HEK293 (cell line): Measurements from ENCODE around the gene ITGB6.

Experiments
- CTCF ChIA-PET: fragments of 350-600 bp; formaldehyde crosslinking; extraction: SDS; loops from one replicate; lab custom pipeline; 2021; ENCODE audit warnings: antibody characterized with exemption; lab: Yijun Ruan, JAX
- POLR2A ChIA-PET: fragments of 300-600 bp; formaldehyde crosslinking; extraction: SDS; loops from one replicate; lab custom pipeline; 2020; ENCODE audit warnings: antibody characterized with exemption, inconsistent platforms; lab: Yijun Ruan, JAX
- H3K27ac ChIP-seq: fragments of 200-500 bp; sonication (Bioruptor generic); 2 replicates; pipeline ENCODE4 v1.5.1; 2014; ENCODE audit warnings: low read depth, low read length, control low read depth, inconsistent platforms; ENCODE audit errors: extremely low read depth
- H3K36me3 ChIP-seq, 2 experiments: fragments of 200-500 bp in 1 of 2; sonication (Bioruptor generic) in 1 of 2; 1 replicate in 1 of 2; 2 replicates in 1 of 2; pipeline ENCODE4 v1.5.1; 2014 to 2017; ENCODE audit warnings: inconsistent platforms in 2 of 2, low read length in 2 of 2; ENCODE audit not compliant: control insufficient read depth in 2 of 2, insufficient read depth in 1 of 2
- H3K4me1 ChIP-seq: fragments of 200-500 bp; sonication (Bioruptor generic); 2 replicates; pipeline ENCODE4 v1.5.1; 2014; ENCODE audit warnings: mild to moderate bottlenecking, low read length, inconsistent platforms; ENCODE audit not compliant: control insufficient read depth, insufficient read depth
- H3K4me3 ChIP-seq: 2 replicates; pipeline ENCODE4 v1.5.1; 2011; ENCODE audit warnings: low read depth, mild to moderate bottlenecking, control low read depth, low read length, moderate library complexity
- H3K9me3 ChIP-seq: fragments of 200-500 bp; sonication (Bioruptor generic); 2 replicates; pipeline ENCODE4 v1.5.1; 2014; ENCODE audit warnings: low read depth, low read length, inconsistent platforms; ENCODE audit not compliant: control insufficient read depth, insufficient read depth
- CTCF ChIP-seq: fragments of 450-650 bp; formaldehyde crosslinking; IDR thresholded peaks from 2 replicates; pipeline ENCODE4 v1.5.1; 2016; ENCODE audit warnings: missing biosample characterization, missing genetic modification characterization
- PRDM1 ChIP-seq: fragments of 450-650 bp; formaldehyde crosslinking; IDR thresholded peaks from 2 replicates; pipeline ENCODE4; 2016; ENCODE audit warnings: missing biosample characterization, missing genetic modification characterization
- ZBTB20 ChIP-seq: fragments of 450-650 bp; formaldehyde crosslinking; IDR thresholded peaks from 2 replicates; pipeline ENCODE4 v1.5.1; 2016; ENCODE audit warnings: missing biosample characterization, missing genetic modification characterization
- ZNF280D ChIP-seq: fragments of 450-650 bp; formaldehyde crosslinking; IDR thresholded peaks from 2 replicates; pipeline ENCODE4 v1.5.1; 2016; ENCODE audit warnings: missing biosample characterization, missing genetic modification characterization
- ZNF404 ChIP-seq: fragments of 450-650 bp; formaldehyde crosslinking; IDR thresholded peaks from 2 replicates; pipeline ENCODE4 v1.5.1; 2017; ENCODE audit warnings: missing biosample characterization, missing genetic modification characterization
- ZNF423 ChIP-seq: fragments of 450-650 bp; formaldehyde crosslinking; IDR thresholded peaks from 2 replicates; pipeline ENCODE4 v1.5.1; 2016; ENCODE audit warnings: missing biosample characterization, missing genetic modification characterization
- ZNF514 ChIP-seq: fragments of 450-650 bp; formaldehyde crosslinking; IDR thresholded peaks from 2 replicates; pipeline ENCODE4 v1.5.1; 2016; ENCODE audit warnings: missing biosample characterization, missing genetic modification characterization
- ZNF518A ChIP-seq: fragments of 450-650 bp; formaldehyde crosslinking; conservative IDR thresholded peaks from 2 replicates; pipeline ENCODE4 v1.5.1; 2016; ENCODE audit warnings: low read depth, missing biosample characterization, missing genetic modification characterization
- ZNF610 ChIP-seq: fragments of 450-650 bp; formaldehyde crosslinking; IDR thresholded peaks from 2 replicates; pipeline ENCODE4 v1.5.1; 2016; ENCODE audit warnings: missing biosample characterization, missing genetic modification characterization, borderline replicate concordance
- ZNF692 ChIP-seq: fragments of 450-650 bp; formaldehyde crosslinking; IDR thresholded peaks from 2 replicates; pipeline ENCODE4 v1.5.1; 2016; ENCODE audit warnings: missing biosample characterization, missing genetic modification characterization
- ZNF701 ChIP-seq: fragments of 450-650 bp; formaldehyde crosslinking; IDR thresholded peaks from 2 replicates; pipeline ENCODE4 v1.5.1; 2016; ENCODE audit warnings: missing biosample characterization, missing genetic modification characterization
- ZSCAN18 ChIP-seq: fragments of 450-650 bp; formaldehyde crosslinking; IDR thresholded peaks from 2 replicates; pipeline ENCODE4 v1.5.1; 2016; ENCODE audit warnings: missing biosample characterization, missing genetic modification characterization
- ZSCAN4 ChIP-seq: fragments of 450-650 bp; formaldehyde crosslinking; IDR thresholded peaks from 2 replicates; pipeline ENCODE4 v1.5.1; 2017; ENCODE audit warnings: missing biosample characterization, missing genetic modification characterization

The ITGB6 gene

GRCh38 chr2:160241251-160242137 lies 41.4 kb upstream of the ITGB6 start (continued):
- TF ChIP-seq ZNF518A (tag by site-specific recombination) = 0 out of 2 replicates have a peak, but pooled peaks have one; percentile 21
- TF ChIP-seq ZBTB20 (tag by site-specific recombination) = peak; percentile 91
- TF ChIP-seq ZSCAN18 (tag by site-specific recombination) = no peak
- TF ChIP-seq ZNF514 (tag by site-specific recombination) = no peak
- 0 out of 2 replicates have a peak, but pooled peaks have one; percentile 21 for TF ChIP-seq ZNF692 (tag by site-specific recombination)

GRCh38 chr2:160239436-160239835 lies 39.4 kb upstream of the ITGB6 start:
- ChIA-PET POLR2A (no interaction called here), CTCF (no interaction called here)
- H3K4me3 ChIP-seq = no peak overlapping the region
- TF ChIP-seq ZSCAN4 (tag by site-specific recombination) (no peak), ZNF701 (tag by site-specific recombination) (no peak), ZNF404 (tag by site-specific recombination) (no peak), ZNF423 (tag by site-specific recombination) (no peak), PRDM1 (no peak), CTCF (tag by site-specific recombination) (no peak), ZNF280D (tag by site-specific recombination) (no peak), ZNF610 (no peak)
- H3K36me3 ChIP-seq = no peaks in the 10 kb centered on the region
- H3K27ac ChIP-seq = no peak overlapping the region
- peaks cover 11% of the 10 kb centered on the region for H3K4me1 ChIP-seq
- no peaks in the 10 kb centered on the region for H3K9me3 ChIP-seq
